CD1c-positive myeloid dendritic cell (primary cell): ENCODE measurements around the gene GDF11.

Source experiments
- DNase-seq: peaks from one replicate; pipeline ENCODE4 v3.0.0-alpha.2; 2016; ENCODE audit errors: extremely low spot score

Gene GDF11

DNA sequence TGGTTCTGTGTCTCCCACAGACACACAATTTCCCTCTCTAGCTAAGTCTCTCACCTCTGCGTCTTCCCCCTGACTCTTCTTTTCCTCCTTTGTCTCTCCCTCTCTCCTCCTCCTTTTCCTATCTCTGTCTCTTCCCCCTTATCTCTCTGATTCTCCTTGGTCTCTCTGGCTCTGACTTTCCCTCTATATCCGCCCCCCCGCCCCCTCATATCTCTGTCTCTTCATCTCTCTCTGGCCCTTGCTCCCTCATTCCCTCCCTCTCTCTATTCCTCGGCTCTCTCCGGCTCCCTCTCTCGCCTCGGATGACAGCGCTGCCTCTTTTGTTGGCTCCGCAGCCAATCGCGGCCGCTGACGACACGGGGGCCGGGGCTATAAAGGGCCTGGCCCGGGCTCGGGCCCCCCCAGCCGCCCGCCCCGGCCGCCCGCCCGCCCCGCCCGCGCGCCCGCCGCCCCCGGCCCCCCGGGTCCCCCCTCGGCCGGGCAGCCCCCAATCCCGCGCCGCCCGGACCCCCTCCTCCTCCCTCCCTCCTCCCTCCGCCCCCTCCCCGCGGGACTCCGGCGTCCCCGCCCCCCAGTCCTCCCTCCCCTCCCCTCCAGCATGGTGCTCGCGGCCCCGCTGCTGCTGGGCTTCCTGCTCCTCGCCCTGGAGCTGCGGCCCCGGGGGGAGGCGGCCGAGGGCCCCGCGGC lies at the start of gene GDF11:
TSS of gene GDF11 (plus strand) at position 404 of the 687 bp plus-strand sequence. CDS start at position 599, 195 bp downstream.
- DNase-seq: peak; percentile 40

DNA sequence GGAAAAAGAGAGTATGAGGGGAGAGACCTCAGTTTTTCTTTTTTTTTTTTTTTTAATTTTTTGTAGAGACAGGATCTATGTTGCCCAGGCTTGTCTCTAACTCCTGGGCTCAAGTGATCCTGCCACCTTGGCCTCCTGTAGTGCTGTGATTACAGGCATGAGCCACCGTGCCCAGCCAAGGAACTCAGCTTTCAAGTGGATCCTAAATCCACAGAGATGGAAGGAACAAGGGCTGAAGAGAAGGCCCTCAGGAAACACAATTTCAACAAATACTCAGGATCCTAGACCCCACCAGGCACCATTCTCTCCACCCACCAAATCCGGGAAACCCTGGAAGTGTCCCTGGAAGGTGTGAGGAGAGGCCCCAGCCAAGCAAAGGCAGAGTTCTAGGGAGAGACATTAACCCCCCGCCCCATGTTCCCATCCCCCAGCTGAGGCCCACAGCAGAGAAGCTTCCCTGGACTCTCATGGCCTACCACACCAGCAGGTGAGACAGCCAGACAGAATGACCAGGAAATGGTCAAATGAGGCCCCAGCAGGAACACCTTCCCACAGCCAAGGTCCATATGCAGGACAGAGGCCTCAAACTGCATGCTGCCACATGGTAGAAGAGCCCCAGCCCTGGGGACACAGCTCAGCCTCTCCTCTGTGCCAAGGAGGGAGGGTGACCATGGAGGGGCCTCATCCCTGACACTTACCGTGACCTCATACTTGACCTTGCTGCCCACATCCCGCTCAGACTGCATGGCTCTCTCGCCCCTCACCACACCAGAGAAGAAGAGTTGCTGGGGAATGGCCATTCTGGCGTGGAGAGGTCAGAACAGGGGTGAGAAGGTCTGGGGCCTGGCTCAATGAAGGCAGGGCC lies 49.4 kb upstream of the GDF11 start:
- DNase-seq: no peak

DNA sequence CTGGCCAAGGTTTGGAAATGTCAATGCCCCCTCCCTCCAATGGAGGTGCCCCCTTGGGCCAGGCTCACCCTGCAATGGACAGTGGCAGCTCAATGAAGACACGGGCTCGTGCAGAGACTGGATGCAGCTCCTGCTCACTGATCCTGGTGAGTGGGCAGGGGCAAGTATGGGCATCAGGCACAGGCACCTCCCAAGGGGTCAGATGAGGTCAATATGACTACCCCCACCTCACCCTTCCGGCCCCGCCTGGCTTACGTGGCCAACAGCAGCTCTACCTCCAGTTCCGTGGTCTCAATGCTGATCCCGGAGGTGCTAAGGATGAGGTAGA lies 48.8 kb upstream of the GDF11 start:
- DNase-seq: no peak

DNA sequence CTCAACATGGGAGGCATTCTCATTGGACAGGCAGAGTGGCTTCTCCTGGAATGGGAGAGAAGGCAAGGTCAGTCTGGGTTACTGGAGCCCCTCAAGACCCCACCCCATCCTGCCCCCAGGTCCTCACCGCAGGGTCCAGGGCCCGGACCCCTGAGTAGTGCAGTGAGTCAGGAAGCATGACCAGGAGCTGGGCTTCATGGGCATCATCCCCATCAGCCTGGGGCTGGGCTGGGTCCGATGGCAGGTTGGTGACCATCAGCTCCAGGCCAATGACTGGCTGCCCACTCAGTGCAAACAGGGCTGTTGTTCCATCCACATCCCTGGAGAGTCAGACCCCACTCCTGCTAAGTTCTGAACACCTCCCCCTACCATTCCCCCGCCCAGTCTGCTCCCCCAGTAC lies 48.3 kb upstream of the GDF11 start:
- DNase-seq: no peak

DNA sequence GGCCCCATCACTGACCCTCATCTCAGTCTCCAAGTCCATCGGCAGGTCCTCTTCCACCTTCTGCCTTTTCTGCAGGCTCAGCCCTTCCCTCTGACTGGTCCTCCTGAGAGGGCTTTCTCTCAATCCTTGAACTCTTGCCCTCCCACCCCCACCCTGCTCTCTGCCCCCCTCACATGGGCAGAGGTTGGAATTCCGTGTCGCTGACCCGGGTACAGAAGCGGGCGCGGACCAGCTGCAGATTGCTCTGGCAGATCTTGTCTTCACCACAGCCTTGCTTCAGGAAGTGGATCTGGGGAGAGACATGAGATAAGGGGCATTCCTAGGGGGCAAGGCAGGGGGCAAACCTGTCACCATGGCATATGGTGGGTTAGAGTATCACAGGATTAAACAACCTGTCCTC lies 47.6 kb upstream of the GDF11 start:
- no peak for DNase-seq

DNA sequence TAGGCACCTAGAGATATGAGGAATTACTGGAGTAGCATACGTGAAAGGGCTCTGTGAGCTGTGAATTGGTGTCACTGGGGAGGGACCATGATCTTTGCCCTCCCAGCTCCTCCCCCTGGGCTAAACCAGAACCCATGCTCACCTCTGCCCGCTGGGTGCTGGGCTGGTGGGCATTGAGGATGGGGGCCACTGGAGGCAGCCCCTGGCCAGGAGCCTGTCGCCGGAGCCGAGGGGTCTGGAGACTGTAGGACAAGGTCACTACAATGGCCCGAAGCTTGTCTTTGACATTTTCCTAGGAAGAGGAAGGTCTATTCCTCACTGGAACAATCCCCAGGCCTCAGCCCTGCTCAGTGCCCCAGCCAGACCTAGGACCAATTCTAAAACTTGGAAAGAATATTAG lies 46.8 kb upstream of the GDF11 start:
- DNase-seq: no peak

DNA sequence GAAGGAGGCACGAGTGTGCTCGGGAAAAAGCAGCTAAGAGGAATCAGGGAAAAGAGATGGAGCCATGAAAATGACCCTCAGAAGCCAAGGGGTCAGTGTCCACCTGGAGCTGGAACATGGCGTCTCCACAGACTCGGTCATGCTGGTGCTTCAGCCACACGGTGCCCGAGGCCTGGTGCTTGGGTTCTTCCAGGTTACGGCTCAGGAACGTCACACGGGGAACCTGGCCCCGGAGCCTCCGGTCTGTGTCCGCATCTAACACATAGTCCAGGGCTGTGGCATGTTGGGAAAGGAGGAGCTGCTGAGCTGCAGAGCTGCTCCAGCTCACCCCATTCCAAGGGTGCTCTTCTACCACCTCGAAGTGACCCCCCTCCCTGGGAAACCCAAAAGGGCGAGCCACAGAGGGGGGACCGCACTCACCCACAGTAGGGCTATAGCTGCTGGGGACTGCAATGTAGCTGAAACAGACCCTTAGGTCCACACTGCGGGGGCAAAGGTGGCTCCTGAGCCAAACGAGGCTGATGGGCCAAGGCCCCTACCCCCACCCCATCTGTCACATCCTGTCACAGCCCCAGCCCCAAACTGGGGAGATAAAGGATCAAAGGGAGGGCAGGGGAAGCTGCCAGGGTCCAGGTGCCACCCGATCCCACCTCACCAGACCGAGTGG lies 46.0 kb upstream of the GDF11 start:
- DNase-seq: no peak

DNA sequence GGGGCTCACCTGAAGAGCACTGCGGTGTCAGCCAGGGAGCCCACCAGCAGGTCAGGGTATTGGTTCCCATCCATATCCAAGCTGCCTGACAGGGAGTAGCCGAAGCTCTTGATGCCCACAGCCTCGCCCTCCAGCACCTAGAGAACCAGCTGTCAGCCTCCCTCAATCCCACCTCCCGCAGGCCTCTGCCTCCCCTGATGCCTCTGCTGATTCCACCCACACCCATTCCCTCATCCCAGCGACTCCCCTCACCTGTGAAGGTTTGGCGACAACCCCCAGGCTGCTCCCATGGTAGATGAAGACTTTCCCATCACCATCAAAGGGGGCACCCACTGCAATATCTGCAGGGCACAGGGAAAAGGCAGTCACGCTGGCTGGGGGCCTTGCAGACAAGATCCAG lies 45.2 kb upstream of the GDF11 start:
- no peak for DNase-seq

DNA sequence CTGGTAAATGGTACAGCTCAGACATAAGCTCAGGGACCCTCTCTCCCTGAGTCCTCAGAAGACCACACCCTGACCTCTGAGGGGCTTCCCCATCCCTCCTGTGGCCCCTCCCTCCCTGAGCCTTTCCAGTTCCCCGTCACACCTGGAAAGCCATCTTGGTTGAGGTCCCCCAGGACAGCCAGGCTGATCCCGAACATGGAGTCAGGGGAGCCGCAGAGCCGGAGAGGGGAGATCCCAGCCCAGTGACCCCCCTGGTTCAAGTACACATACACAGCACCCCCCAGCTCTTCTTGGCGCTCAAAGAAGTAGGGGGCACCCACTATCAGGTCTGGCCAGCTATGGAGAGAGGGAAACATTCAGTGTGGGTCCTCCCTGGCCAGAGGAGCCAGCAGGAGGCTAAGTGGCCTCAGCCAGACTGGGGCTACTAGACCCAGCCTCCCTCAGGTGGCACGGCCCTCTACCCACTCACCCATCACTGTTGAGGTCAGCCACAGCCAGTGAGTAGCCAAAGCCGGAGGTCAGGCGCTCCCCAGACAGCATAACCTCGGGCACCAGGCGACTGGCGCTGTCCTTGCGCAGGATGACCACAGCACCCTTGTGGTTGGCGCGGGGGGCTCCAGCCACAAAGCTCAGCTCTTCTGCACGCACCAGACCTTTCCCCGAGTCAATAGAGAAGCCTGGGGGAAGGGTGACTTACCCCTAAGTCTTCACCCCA lies 44.5 kb upstream of the GDF11 start:
- no peak for DNase-seq

DNA sequence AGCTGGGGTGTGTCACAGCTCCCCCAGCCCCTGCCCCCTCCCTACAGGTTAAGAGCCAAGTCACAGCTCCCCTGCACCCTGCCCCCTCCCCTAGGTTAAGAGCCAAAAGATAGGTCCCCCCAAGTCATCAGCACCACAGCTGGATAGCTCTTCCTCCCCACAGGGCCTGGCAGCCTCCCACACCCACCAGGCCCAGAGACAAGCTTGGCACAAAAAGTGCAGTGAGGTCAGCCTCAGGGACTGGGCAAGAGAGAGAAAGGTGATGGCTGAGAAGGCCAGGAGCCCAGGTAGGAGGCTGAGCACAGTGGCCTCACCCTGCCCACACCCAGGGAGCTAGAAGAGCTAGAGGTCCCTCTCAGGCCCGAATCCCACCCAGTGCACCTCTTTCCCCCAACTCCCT lies 44.0 kb upstream of the GDF11 start:
- DNase-seq: no peak

DNA sequence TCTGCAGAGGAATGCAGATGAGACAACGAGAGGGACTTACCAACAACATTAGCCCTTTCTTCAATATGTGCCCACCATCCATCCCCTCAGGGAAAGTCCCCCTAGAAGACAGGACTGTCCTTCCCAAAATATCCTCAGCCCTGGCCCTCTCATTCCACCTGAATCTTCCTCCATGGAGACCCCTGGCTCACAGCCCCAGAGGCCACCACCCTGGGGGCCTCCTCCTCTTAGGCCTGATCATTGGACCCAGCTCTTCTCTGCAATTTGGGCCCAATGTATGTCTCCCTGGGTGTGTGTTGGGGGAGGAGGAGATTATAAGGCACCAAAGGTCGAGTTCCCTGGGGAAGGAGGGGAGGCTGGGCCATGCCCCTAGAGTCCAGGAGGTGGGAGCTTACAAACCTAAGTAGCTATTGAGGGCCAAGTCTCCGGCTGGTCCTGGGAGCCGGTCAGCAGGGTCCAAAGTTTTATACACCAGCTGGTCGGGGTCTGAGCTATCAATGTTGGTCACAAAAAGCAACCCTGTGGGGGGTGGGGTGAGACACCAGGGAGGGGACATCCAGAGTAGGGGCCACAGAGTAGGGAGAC lies 43.4 kb upstream of the GDF11 start:
- DNase-seq: no peak

DNA sequence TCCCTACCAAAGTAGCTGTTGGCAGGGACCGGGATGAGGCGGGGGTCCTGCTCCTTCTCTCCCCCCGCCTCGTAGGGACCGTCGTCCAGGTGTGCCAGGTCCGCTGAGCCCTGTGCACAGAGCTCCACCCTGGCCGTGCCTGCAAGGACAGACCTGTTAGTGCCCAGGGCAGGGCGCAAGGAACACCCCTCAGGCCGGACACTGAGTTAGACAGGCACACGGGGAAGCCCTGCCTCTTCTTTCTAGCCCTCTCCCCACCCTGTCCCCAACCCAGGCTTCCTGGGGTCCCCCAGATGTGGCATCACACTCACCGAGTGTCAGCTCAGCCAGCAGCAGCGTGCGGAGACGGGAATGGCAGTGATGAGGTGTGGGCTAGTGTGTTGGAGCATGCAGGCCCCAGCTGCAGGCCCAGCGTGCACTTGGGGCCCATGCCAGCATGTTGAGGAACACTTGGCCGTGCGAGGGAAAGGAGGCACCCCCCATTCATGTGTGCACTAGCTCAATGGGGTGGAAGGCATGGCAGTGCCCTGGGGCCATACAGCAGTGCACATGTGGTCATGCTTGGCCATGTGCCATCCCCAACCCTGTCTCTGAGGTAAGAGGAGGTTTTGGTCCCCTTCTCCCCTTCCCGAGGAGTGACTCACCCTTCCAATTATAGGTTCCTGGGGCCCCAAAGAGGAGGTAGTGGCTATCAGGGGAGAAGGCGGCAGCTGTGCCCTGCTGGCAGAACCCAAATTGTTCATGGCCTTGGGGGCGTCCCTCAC lies 42.5 kb upstream of the GDF11 start:
- no peak for DNase-seq

DNA sequence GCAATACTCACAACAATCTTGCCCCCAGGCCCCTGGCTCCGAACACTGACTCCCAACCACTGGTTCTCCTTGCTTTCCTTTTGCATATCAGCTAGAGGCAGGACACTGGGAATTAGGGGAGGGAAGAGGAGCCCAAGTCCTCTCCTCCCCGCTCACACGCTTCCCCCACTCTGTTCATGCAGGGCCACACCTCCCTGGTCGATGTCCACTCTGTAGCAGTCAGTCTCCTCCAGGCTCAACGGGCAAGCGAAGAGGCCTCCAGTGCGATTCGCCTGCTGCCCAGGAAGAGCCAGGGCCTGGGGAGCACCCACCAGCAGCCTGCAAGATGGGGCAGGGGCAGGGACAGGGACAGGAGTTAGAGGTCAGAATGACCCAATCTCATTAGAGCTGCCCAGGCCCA lies 40.1 kb upstream of the GDF11 start:
- DNase-seq: no peak

DNA sequence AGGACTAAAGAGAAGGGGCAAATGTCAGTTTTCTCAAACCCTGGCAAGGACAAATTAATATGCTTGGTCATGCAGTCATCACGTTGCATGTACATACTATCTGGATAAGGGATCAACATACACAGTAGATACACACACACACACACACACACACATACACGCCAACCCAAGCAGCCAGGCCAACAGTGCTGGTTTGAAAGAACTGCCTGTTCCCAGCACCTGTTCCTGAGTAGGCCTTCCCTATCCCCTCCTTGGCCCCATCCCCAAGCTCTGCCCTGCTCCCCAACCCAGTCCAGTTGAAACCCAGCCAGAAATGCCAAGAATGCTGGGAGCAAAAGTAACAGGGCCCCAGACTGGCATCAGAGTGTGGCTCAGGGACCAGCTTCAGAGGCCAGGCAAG lies 39.6 kb upstream of the GDF11 start:
- DNase-seq: no peak

DNA sequence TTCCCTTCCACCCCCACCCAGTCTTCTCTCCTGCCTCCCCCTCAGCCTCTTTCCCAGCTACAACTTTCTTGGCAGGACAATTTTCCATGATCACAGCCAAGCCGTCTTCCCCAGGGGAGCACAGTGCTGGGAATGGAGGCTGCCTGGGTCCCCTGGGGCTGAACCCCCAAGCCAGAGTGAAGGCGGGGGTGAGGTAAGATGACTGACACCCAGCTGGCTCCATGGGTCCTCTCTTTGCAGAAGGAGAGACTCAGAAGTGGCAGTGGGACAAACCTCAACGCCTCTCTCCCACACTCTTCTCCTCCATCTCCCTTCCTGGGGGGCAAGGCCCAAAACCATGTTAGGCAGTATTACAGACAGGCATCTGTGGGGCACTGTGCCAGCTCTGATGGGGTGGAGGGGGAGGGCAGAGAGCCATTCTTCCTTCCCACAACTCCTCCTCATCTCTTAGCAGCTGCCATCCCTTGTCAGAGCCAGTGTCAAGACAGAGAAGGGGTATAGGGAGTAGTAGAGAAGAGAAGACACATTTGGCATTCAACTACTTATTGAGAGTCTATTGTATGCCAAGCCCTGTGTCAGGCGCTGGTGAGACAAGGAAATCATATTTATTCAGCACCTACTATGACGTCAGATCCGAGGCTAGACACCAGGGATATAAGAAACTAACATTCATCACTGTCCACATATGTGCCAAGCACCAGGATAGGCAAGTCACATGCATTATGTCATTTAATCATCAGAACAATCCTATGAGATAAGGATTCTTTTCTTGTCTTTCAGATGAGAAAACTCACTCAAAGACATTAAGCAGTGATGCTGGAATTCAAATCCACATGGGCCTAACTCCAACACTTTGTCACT lies 38.8 kb upstream of the GDF11 start:
- DNase-seq: no peak

DNA sequence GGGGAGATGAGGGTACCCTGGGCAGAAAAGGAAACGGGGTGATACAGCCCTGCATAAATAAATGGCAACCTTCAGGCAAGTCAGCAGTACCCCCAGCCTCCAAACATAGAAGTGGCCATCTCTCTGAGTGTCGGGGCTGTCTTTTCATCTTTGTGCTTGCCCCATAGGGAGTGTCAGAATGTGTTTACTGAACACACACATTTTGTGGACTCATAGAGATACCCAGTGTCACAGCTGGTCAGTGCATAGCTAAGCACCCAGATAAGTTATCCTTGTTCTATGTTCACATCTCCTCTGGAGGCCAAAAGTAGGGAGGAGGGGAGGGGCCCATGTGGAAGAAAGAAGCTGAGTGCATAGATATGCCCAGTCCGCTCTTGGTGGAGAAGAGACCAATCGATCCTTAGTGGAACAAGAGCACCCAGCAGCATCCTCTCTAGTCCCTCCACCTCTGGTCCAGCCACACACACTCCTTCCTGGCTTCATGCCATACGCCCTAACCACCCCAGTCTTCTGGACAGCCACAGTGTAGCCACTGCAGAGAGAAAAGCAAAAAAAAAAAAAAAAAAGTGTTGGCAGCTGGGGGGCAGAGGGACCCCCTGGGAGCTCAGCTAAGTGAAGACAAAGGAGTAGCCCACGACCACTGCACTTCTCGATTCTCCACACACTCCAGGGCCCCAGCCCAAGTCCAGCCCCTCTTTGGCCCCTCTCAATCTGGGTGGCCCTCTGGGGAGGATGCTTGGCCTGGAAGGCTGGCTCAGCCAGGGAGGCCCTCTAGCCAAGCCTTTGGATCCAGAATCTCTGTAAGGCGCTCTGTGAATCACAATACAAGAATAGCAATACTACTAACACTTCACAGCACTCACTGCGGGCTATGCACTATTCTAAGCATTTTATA lies 37.9 kb upstream of the GDF11 start:
- DNase-seq: no peak

DNA sequence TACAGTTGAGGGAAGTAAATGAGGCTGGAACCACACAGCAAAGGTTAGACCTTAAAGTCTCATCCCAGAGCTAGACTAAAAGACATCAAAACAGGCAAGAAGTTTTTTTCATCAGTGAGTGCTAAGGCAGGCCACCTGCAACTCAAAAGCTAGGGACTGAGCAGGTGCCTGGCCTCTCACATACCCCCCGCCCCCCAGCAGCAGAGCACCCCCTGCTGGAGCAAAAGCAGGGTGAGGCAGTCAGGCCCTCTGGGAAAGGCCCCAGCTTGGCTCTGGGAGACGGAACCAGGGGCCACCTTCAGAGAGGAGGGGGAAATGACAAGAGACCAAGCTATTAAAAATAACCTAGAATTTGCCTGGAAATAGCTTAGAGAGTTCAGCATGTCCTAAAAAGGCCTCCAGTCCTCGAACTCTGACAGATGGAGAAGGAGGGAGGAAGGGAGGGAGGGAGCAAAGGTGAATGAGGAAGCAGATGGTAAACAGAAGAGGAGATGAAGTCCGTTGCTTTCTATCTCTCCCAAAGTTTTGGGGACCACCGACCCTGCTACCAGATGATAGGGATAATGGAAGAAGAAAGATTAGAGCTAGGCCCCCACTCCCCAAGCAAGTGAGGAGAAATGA lies 37.0 kb upstream of the GDF11 start:
- no peak for DNase-seq

DNA sequence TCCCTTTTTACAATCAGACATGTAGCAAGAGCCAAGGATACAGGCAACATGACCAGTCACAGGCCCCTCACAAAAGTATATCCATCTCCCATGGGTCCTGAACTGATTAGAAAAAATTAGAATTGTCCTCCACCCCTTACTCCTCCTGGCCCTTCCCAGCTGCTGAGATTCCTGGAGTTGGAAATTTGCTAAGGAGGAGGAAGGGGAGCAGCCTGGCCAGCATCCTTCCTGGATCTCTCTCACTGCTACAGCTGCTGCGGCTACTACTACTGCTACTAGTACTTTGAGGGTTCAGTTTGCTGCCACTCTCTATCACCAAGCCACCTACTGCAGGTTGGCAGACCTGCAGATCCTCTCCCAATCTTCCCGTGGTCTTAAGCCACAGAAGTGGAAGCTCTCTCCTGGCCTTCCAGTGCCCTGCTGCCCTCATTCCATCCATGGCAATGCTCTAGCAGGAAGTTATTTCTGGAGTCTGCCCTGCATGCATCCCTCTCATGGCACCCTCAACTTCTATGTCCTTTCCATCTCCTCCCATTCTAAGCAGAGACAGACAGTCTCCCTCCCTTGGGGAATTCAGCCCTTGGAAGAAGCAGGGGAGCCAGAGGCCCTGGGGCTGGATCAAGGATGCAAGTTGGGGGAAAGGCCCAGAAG lies 36.2 kb upstream of the GDF11 start:
- no peak for DNase-seq
